ENCODE measurements around the gene GORAB. TPM values are rescaled to one million over a fixed set of nuclear protein-coding genes. Genes with fewer than 3 reads are reported as not detected.
A peak's percentile ranks its signal among the peaks of the same experiment; 100 is the strongest.

GORAB gene
- total and polyA plus RNA-seq, 10 of the 15 experiments (the other 5 are each of a cell fraction or from before 2014, with no cell fraction given) = 5.5 to 38.6 (median 10.3) TPM

GRCh38 chr1:170539154-170539553 lies 7.2 kb downstream of the GORAB start (continued):
- TF ChIP-seq SKIL (IDR thresholded peaks at IDR 0.05; ENCODE audit: low read depth, poor library complexity, severe bottlenecking) = peak; percentile 40
- no peak for TF ChIP-seq ZNF384 (IDR thresholded peaks at IDR 0.05; ENCODE audit: borderline replicate concordance, low read depth, low read length)
- TF ChIP-seq SREBF1 (IDR thresholded peaks at IDR 0.05; ENCODE audit: low read length) = no peak
- peak; percentile 83 for TF ChIP-seq MTA2 (IDR thresholded peaks at IDR 0.05; ENCODE audit: low read depth)
- TF ChIP-seq ZNF24 (IDR thresholded peaks at IDR 0.05) = peak; percentile 80; the same call in 1 of the 2 replicates
- TF ChIP-seq SPI1 (IDR thresholded peaks at IDR 0.05; ENCODE audit: borderline replicate concordance, insufficient read depth, low read depth, low read length) = peak; percentile 66; the same call in 1 of the 2 replicates
- TF ChIP-seq GATAD2B (conservative IDR thresholded peaks at IDR 0.05; ENCODE audit: low read depth) = peak; percentile 76
- TF ChIP-seq EP300 (IDR thresholded peaks at IDR 0.05; ENCODE audit: borderline replicate concordance in 1 of 2, control insufficient read depth in 1 of 2, low read depth in 2 of 2, low read length in 2 of 2) = peak in 1 of 2 experiments; percentile 79; a peak in 2 of 4 replicates
- TF ChIP-seq RELA (IDR thresholded peaks at IDR 0.05; ENCODE audit: borderline replicate concordance, partially characterized antibody) = peak; percentile 88
- no peak for TF ChIP-seq NR2C1 (IDR thresholded peaks at IDR 0.05)
- no peak for TF ChIP-seq ZBTB11 (CRISPR knock-in tag; IDR thresholded peaks at IDR 0.05)
- TF ChIP-seq NFYB (IDR thresholded peaks at IDR 0.05; ENCODE audit: insufficient read depth, low read depth, low read length) = no peak
- no peak for TF ChIP-seq KDM1A (IDR thresholded peaks at IDR 0.05; ENCODE audit: borderline replicate concordance)
- TF ChIP-seq RAD51 (IDR thresholded peaks at IDR 0.05) = no peak
- peak; percentile 80 for TF ChIP-seq BMI1 (IDR thresholded peaks at IDR 0.05; ENCODE audit: borderline replicate concordance)
- no peak for TF ChIP-seq PBX3 (IDR thresholded peaks at IDR 0.05; ENCODE audit: insufficient replicate concordance, low read depth, low read length)
- no peak for TF ChIP-seq WRNIP1 (IDR thresholded peaks at IDR 0.05; ENCODE audit: borderline replicate concordance, low read depth, low read length)
- peak; percentile 23; the same call in 1 of the 2 replicates for TF ChIP-seq ZNF207 (IDR thresholded peaks at IDR 0.05; ENCODE audit: borderline replicate concordance)
- peak; percentile 79; the same call in 1 of the 2 replicates for TF ChIP-seq TCF12 (IDR thresholded peaks at IDR 0.05; ENCODE audit: low read depth, low read length)
- peak; percentile 98 for TF ChIP-seq MLLT1 (IDR thresholded peaks at IDR 0.05)
